Panc1 (cell line): ENCODE results near the gene MEF2A. TPM values are rescaled to one million over a fixed set of nuclear protein-coding genes. Genes with fewer than 3 reads are reported as not detected.

Source experiments
- ATAC-seq: fragments of 200-7000 bp; cut with Tn5 transposase; 2 replicates; pipeline ENCODE4 v1.9.1; 2020; ENCODE audit warnings: mild to moderate bottlenecking, moderate library complexity
- BruUV-seq: library from RNA; stranded (reverse); fragments of 400-500 nt; replicated peaks from 2 replicates; lab custom pipeline; 2021; lab: Mats Ljungman, UMichigan
- CTCF ChIA-PET: fragments of 300-600 bp; sonication (Branson Sonifier 250); formaldehyde crosslinking; loops from one replicate; lab custom pipeline; 2022; ENCODE audit warnings: antibody characterized with exemption; lab: Charles Lee
- POLR2A ChIA-PET: fragments of 300-600 bp; sonication (Branson Sonifier 250); formaldehyde crosslinking; loops from one replicate; lab custom pipeline; 2022; ENCODE audit warnings: antibody characterized with exemption; lab: Charles Lee
- DNase-seq: peaks from one replicate; pipeline ENCODE4 v3.0.0-alpha.2; 2010; ENCODE audit warnings: low read depth, low spot score
- H3K27ac ChIP-seq: 2 replicates; pipeline ENCODE4 v1.5.1; 2011; ENCODE audit warnings: mild to moderate bottlenecking, low read length, inconsistent platforms
- H3K27me3 ChIP-seq: fragments of 200-500 bp; sonication (Bioruptor generic); 2 replicates; pipeline ENCODE4 v1.6.0; 2014; ENCODE audit warnings: low read length, inconsistent platforms; ENCODE audit not compliant: control insufficient read depth, insufficient read depth
- H3K36me3 ChIP-seq: fragments of 200-500 bp; sonication (Bioruptor generic); 2 replicates; pipeline ENCODE4 v1.5.1; 2014; ENCODE audit warnings: inconsistent platforms, mild to moderate bottlenecking, low read length, moderate library complexity; ENCODE audit not compliant: control insufficient read depth, insufficient read depth
- H3K4me1 ChIP-seq: 2 replicates; pipeline ENCODE4 v1.5.1; 2011; ENCODE audit warnings: inconsistent platforms, mild to moderate bottlenecking, low read length, moderate library complexity; ENCODE audit not compliant: control insufficient read depth, insufficient read depth
- H3K4me3 ChIP-seq, 2 experiments: 2 replicates each; pipeline ENCODE4 v1.5.1; 2011 to 2012; ENCODE audit warnings: low read depth in 2 of 2, low read length in 2 of 2, mild to moderate bottlenecking in 2 of 2, inconsistent platforms in 1 of 2, moderate library complexity in 1 of 2
- H3K9me3 ChIP-seq: fragments of 200-500 bp; sonication (Bioruptor generic); 2 replicates; pipeline ENCODE4 v1.5.1; 2014; ENCODE audit warnings: low read depth, mild to moderate bottlenecking, inconsistent platforms, low read length, moderate library complexity; ENCODE audit not compliant: control insufficient read depth, insufficient read depth
- CTCF ChIP-seq: fragments of 450-650 bp; IDR thresholded peaks from 2 replicates; pipeline ENCODE4 v1.5.1; 2017; ENCODE audit warnings: mild to moderate bottlenecking
- POLR2AphosphoS5 ChIP-seq: IDR thresholded peaks from 2 replicates; pipeline ENCODE4 v1.6.1; 2012; ENCODE audit warnings: mild to moderate bottlenecking, low read depth, low read length, moderate library complexity
- REST ChIP-seq, 2 experiments: IDR thresholded peaks; 2 replicates each; pipeline ENCODE4 v1.6.1; 2011 to 2012; ENCODE audit warnings: low read depth in 2 of 2, control low read depth in 1 of 2, low read length in 1 of 2, mild to moderate bottlenecking in 1 of 2, moderate library complexity in 1 of 2; ENCODE audit not compliant: insufficient read depth in 1 of 2
- SIN3A ChIP-seq: IDR thresholded peaks from 2 replicates; pipeline ENCODE4 v1.6.1; 2012; ENCODE audit warnings: low read depth, mild to moderate bottlenecking, low read length, moderate library complexity, borderline replicate concordance; ENCODE audit not compliant: insufficient read depth
- TCF7L2 ChIP-seq: IDR thresholded peaks from 2 replicates; pipeline ENCODE4 v1.6.1; 2011; ENCODE audit warnings: mild to moderate bottlenecking, low read depth, low read length, inconsistent platforms
- in situ Hi-C: cut with HindIII; loops from 2 replicates; pipeline ENCODE4 v1.10.0; 2016; ENCODE audit warnings: low sequenced_read_pairs, low pct_unique_long_range_greater_than_20kb
- intact Hi-C: fragments of 100-400 bp; cut with micrococcal nuclease; formaldehyde crosslinking; loops from one replicate; pipeline ENCODE4 v1.10.0; 2022; ENCODE audit not compliant: unreplicated experiment
- total RNA-seq: library from RNA; stranded (reverse); gene quantifications from one replicate; pipeline ENCODE4 v1.2.1, GENCODE V29; 2021; ENCODE audit not compliant: unreplicated experiment

The MEF2A gene
- total RNA-seq, 1 experiment from 2014 or later: 31.1 TPM

- no peak for ATAC-seq
- no peaks in the 10 kb centered on the region for H3K36me3 ChIP-seq
- BruUV-seq: no TSS peak
- peaks cover 14% of the 10 kb centered on the region; the same call in 1 of the 2 replicates for H3K9me3 ChIP-seq
- POLR2A ChIA-PET: no interaction called here
- TF ChIP-seq TCF7L2 (no peak), POLR2AphosphoS5 (no peak), SIN3A (no peak), REST (IDR thresholded peaks at IDR 0.05; ENCODE audit: insufficient read depth in 1 of 2, low read depth in 2 of 2, low read length in 1 of 2) (no peak), CTCF (no peak)
- H3K27ac ChIP-seq: no peak overlapping the region
- no peaks in the 10 kb centered on the region for H3K27me3 ChIP-seq
- H3K4me1 ChIP-seq: no peaks in the 10 kb centered on the region
- in situ Hi-C loops (no loop called here), intact Hi-C loops (no loop called here)
- H3K4me3 ChIP-seq: no peak overlapping the region
- DNase-seq: no peak
- CTCF ChIA-PET: no interaction called here
Measured at GRCh38 chr15:99628374-99629001, 62.7 kb downstream of the MEF2A start.

- CTCF ChIA-PET: no interaction called here
- no TSS peak for BruUV-seq
- intact Hi-C loops: no loop called here
Measured at GRCh38 chr15:99630607-99631131, 64.9 kb downstream of the MEF2A start.

More at GRCh38 chr15:99630607-99631131, 64.9 kb downstream of the MEF2A start:
- ATAC-seq (no peak), DNase-seq (no peak)
- POLR2A ChIA-PET: no interaction called here
- no peak overlapping the region for H3K4me3 ChIP-seq
- H3K27me3 ChIP-seq: no peaks in the 10 kb centered on the region
- no peaks in the 10 kb centered on the region for H3K4me1 ChIP-seq
- no peak overlapping the region for H3K27ac ChIP-seq
- peaks cover 1% of the 10 kb centered on the region; the same call in 1 of the 2 replicates for H3K9me3 ChIP-seq
- H3K36me3 ChIP-seq: no peaks in the 10 kb centered on the region
- TF ChIP-seq CTCF (no peak), POLR2AphosphoS5 (no peak), TCF7L2 (no peak), REST (IDR thresholded peaks at IDR 0.05; ENCODE audit: insufficient read depth in 1 of 2, low read depth in 2 of 2, low read length in 1 of 2) (no peak), SIN3A (no peak)
- in situ Hi-C loops: no loop called here
